NT2/D1 (cell line): ENCODE results near the gene FKBP7.

Experiments
- SUZ12 ChIP-seq: IDR thresholded peaks from 2 replicates; pipeline ENCODE4 v1.6.1; 2011; ENCODE audit not compliant: insufficient read length, insufficient read depth; ENCODE audit errors: extremely low read depth
- YY1 ChIP-seq: IDR thresholded peaks from 2 replicates; pipeline ENCODE4 v1.6.1; 2011; ENCODE audit not compliant: insufficient read length, insufficient read depth
- ZNF274 ChIP-seq: IDR thresholded peaks from 2 replicates; pipeline ENCODE4 v1.6.1; 2011; ENCODE audit warnings: mild to moderate bottlenecking, low read depth, low read length

DNA sequence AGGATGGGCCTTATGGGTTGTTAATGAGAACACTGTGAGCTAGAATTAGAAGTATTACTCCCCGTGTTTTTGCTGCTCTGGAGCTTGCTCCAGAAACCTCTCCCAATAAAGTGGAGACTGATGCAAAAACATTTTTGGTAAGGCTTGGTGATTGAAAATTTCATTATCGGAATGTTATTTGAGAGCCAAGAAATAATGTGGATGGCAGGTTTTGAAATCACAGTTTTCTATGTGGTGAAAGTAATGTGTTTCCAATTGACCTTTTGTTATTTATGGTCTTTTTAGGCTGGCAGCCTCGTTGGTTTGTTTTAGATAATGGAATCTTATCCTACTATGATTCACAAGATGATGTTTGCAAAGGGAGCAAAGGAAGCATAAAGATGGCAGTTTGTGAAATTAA lies 7.0 kb upstream of the FKBP7 start:
- TF ChIP-seq YY1 (no peak), SUZ12 (no peak), ZNF274 (no peak)
